GM18517 (cell line): ENCODE measurements around the gene CCDC90B.

Experiments used
- ATAC-seq: cut with Tn5 transposase; IDR thresholded peaks from one replicate; pipeline ENCODE4 v1.9.1; 2021; ENCODE audit warnings: mild to moderate bottlenecking, moderate library complexity; ENCODE audit not compliant: unreplicated experiment

Gene CCDC90B

DNA sequence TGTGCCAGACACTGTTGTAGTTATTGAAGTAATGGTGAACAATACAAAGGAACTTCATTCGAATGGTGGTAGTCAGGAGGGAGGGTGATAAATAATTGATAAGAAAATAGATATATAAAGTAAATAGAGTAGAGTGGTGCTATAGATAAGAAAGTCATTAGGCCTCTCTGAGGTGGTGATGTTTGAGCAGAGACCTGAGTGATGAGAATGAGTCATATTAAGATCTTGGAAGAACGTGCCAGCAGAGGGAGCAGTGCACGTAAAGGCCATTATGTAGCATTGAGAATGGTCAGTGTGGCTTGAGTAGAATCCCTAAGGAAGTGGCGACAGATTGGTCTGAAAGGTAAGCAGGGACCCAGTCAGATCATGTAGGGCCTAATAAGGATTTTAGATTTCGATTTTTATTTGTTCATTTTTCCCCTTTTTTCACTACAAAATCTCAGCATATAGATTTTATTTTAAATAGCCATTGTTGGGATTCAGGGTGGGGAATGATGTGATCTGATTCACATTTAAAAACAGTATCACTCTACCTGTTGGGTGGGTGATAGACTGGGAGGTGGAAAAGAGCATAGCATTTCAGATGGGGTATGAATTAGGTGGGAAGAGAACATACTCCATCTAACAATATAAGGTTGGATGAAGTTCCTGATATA, 44.7 kb downstream of the CCDC90B start:
- no peak for ATAC-seq

DNA sequence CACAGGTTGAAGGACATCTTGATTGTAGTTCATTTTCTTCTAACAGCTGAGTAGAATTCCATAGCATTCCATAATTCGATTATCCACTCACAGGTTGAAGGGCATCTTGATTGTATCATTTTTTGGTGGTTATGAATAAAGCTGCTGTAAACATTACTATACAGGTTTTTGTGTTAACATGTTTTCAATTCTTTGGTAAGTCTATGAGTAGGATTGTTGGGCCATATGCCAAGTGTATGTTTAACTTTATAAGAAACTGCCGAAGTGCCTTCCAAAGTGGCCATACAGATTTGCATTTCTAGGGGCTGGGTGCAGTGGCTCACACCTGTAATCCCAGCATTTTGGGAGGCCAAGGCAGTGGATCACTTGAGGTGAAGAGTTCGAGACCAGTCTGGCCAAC, 48.1 kb downstream of the CCDC90B start:
- ATAC-seq: no peak

DNA sequence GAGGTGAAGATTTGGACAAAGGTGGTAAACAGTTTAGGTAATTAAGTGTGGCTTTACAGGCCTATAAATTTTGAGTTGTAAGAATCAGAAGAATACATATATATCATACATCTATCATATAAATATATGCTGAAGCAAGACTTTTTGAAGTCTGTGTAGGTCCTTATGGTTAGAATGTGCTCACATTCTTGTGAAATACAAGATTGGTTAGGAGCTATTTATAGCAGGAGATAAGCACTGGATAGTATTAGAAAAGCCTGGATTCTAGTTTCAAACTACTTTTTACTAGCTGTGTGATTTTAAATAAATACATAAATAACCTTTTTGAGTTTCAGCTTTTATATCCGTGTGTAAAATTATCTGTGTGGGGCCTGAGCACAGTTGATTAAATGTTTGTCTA, 50.3 kb downstream of the CCDC90B start:
- ATAC-seq: no peak

DNA sequence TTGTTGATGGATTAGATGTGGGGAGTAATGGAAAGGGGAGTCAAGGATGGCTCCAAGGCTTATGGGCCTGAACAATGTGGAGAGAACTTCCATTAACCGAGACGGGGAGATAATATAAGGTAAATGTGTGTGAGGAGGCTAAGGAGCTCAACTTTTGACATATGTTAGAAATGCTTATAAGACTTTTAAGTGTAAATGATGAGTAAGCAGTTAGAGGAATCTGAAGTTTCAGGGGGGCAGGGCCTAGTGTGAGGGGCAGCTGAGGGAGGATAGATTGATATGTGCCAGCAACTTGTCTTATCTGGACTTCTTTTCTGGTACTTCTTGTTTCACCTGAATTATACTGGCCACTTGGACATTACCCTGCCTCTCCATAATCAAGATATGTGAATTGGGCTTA, 62.7 kb downstream of the CCDC90B start:
- ATAC-seq: no peak

DNA sequence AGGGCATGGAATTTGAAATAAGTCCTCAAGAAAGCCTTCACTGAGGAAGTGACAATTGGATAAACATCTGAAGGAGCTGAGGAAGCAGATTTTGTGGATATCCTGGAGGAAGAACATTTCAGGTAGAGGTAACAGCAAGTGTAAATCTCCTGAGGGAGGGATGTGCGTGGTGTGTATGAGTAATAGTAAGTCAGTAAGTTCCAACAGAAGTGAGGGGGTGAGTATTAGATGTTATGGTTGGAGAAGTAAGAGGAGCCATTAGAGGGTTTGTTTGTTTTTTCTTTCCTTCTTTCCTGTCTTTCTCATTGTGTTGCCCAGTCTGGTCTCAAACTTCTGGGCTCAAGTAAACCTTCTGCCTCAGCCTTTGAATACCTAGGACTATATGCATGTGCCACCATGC, 63.7 kb downstream of the CCDC90B start:
- no peak for ATAC-seq

DNA sequence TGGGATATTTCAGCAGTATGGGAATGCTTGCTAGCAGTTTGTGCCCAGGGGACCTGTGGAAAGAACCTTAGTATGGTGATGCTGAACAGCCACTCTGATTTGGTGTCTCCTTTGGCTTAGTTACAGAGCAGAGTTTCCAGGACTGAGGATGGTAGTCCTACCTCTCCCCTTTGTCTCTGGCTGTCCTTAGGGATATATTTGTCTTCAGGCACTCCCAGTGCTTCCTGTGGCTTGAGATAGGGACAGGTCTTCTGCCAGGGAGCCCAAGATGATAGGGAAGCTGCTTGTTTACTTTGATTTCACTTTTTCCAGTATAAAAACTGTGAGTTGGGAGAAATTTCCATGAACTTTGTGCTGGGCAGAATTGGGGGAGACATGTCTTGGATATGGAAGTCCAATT, 64.5 kb downstream of the CCDC90B start:
- ATAC-seq: no peak

DNA sequence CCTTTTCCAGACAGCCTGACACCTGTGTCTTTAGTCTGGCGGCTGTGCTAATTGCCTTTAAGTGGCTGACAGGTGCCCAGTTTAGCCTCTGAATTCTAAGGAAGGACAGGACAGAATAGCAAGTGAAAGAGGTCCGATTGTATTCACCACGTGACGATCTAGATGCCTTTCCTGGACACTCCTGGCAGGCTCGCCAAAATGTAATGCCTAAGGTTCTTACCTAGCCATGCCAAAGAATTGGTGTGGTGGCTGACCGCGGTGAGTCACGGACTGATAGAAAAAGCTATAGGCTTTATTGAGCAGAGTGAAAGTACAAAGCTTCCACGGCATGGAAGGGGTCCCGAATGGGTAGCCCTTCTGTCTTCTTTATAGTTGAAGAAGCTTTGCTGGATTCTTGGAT, 65.9 kb downstream of the CCDC90B start:
- ATAC-seq: no peak

DNA sequence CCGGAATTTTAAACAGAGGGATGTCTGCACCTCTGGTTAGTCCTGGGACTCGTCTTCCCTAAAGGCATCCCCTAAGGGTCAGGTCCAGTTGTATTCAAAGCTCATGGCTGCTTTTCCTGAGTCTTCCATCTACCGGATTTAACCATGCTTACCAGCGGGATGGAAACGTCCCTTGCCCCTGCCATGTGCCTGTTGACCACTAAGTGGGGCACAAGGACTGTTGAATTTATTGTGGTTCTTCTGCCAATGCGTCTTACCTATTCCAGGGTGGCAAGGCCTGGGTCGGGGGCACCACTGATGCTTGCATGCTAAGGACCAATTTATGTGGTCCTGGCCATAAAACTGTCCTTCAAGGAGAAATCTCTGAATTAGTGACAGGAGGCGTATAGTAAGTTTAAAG, 67.1 kb downstream of the CCDC90B start:
- no peak for ATAC-seq
